K562 (cell line): ENCODE data around the gene FAM222A. TPM values are rescaled to one million over a fixed set of nuclear protein-coding genes. Genes with fewer than 3 reads are reported as not detected.
A peak's percentile ranks its signal among the peaks of the same experiment; 100 is the strongest.

Experiments
- BRD4 ChIP-seq: fragments of 200-600 bp; sonication (generic); IDR thresholded peaks from 2 replicates; pipeline ENCODE4 v1.6.1; 2017; ENCODE audit warnings: inconsistent platforms
- CREBBP ChIP-seq: IDR thresholded peaks from one replicate; pipeline ENCODE4 v1.6.1; 2012; ENCODE audit warnings: low read depth, mild to moderate bottlenecking, control low read depth, inconsistent platforms, low read length
- CTBP1 ChIP-seq: fragments of 450-650 bp; IDR thresholded peaks from 2 replicates; pipeline ENCODE4 v1.6.1; 2016; ENCODE audit warnings: borderline replicate concordance
- ETS1 ChIP-seq: conservative IDR thresholded peaks from 2 replicates; pipeline ENCODE4 v1.6.1; 2011; ENCODE audit warnings: low read depth, mild to moderate bottlenecking, low read length; ENCODE audit not compliant: control insufficient read depth
- HNRNPL ChIP-seq: fragments of 200-400 bp; formaldehyde crosslinking; IDR thresholded peaks from 2 replicates; pipeline ENCODE4 v1.6.1; 2017; ENCODE audit warnings: low read depth, mild to moderate bottlenecking, low read length
- IRF9 ChIP-seq: fragments of 450-650 bp; IDR thresholded peaks from 2 replicates; pipeline ENCODE4 v1.6.1; 2016; ENCODE audit warnings: missing biosample characterization, missing genetic modification characterization
- LEF1 ChIP-seq: fragments of 450-650 bp; IDR thresholded peaks from 2 replicates; pipeline ENCODE4 v1.6.1; 2016; ENCODE audit warnings: mild to moderate bottlenecking
- MAX ChIP-seq: sonication (generic); formaldehyde crosslinking; IDR thresholded peaks from 2 replicates; pipeline ENCODE4 v1.9.0; 2022; ENCODE audit warnings: mild to moderate bottlenecking, missing genetic modification reagents
- NR1H2 ChIP-seq: sonication (generic); formaldehyde crosslinking; IDR thresholded peaks from 2 replicates; pipeline ENCODE4 v1.4.0; 2020; ENCODE audit warnings: mild to moderate bottlenecking, missing genetic modification reagents
- PHF8 ChIP-seq: fragments of 200-600 bp; sonication (generic); IDR thresholded peaks from 2 replicates; pipeline ENCODE4 v1.6.1; 2012; ENCODE audit warnings: mixed run types, mild to moderate bottlenecking, inconsistent platforms, low read length, moderate library complexity, borderline replicate concordance
- RNF2 ChIP-seq: sonication (generic); IDR thresholded peaks from 2 replicates; pipeline ENCODE4 v1.6.1; 2016
- SRF ChIP-seq, 2 experiments: fragments of 250-450, 450-650 bp in 1 of 2; sonication (Bioruptor Pico) in 1 of 2; sonication (generic) in 1 of 2; formaldehyde crosslinking; IDR thresholded peaks; 2 replicates each; pipeline versions ENCODE4 v1.5.0 to v1.5.1; 2020 to 2022; ENCODE audit warnings: mild to moderate bottlenecking in 1 of 2, missing genetic modification reagents in 1 of 2
- STAT5A ChIP-seq: IDR thresholded peaks from 2 replicates; pipeline ENCODE4 v1.6.1; 2012; ENCODE audit warnings: low read length, inconsistent platforms, borderline replicate concordance
- TGIF2 ChIP-seq: sonication (generic); formaldehyde crosslinking; IDR thresholded peaks from 2 replicates; pipeline ENCODE4 v1.8.1; 2022; ENCODE audit warnings: mild to moderate bottlenecking, missing genetic modification reagents, moderate library complexity
- YBX1 ChIP-seq: fragments of 450-650 bp; IDR thresholded peaks from 2 replicates; pipeline ENCODE4 v1.7.1; 2016; ENCODE audit warnings: mild to moderate bottlenecking
- ZBTB26 ChIP-seq: fragments of 450-650 bp; formaldehyde crosslinking; IDR thresholded peaks from 2 replicates; pipeline ENCODE4 v1.4.0; 2022; ENCODE audit warnings: missing genetic modification characterization
- ZFP91 ChIP-seq: sonication (generic); formaldehyde crosslinking; IDR thresholded peaks from 2 replicates; pipeline ENCODE4 v1.8.0; 2022; ENCODE audit warnings: mild to moderate bottlenecking, missing genetic modification reagents
- ZFX ChIP-seq: sonication (generic); formaldehyde crosslinking; IDR thresholded peaks from 2 replicates; pipeline ENCODE4 v1.8.0; 2022; ENCODE audit warnings: mild to moderate bottlenecking, missing genetic modification reagents, moderate library complexity
- ZNF124 ChIP-seq: sonication (generic); formaldehyde crosslinking; IDR thresholded peaks from 2 replicates; pipeline ENCODE4 v1.8.1; 2022; ENCODE audit warnings: missing genetic modification reagents
- ZNF239 ChIP-seq: fragments of 250-450 bp; sonication (Bioruptor Pico); IDR thresholded peaks from 2 replicates; pipeline ENCODE4 v1.4.0; 2020; ENCODE audit warnings: mild to moderate bottlenecking
- ZNF316 ChIP-seq: fragments of 450-650 bp; IDR thresholded peaks from 2 replicates; pipeline ENCODE4 v1.6.1; 2016
- ZNF444 ChIP-seq: fragments of 250-450 bp; sonication (Bioruptor Pico); IDR thresholded peaks from 2 replicates; pipeline ENCODE4 v1.4.0; 2020; ENCODE audit warnings: mild to moderate bottlenecking, moderate library complexity
- ZNF57 ChIP-seq: fragments of 450-650 bp; formaldehyde crosslinking; IDR thresholded peaks from 2 replicates; pipeline ENCODE4 v1.4.0; 2020; ENCODE audit warnings: mild to moderate bottlenecking, moderate library complexity
- polyA plus RNA-seq, 8 experiments: library from polyadenylated mRNA; depleted of rRNA in 4 of 8; stranded (reverse) in 5 of 8; unstranded in 3 of 8; fragments of >200 nt; fragmentation: Nextera tagmentation in 2 of 8; fragmentation: Illumina TruSeq in 1 of 8; extraction: Ambion mirVana in 2 of 8; extraction: Trizol in 1 of 8; gene quantifications; 2 replicates each; pipeline versions ENCODE4 v1.2.1 to v1.2.3, GENCODE V29; 2011 to 2014; ENCODE audit warnings: inconsistent platforms in 1 of 8, missing spikeins in 1 of 8
- total RNA-seq, 7 experiments: library from RNA; depleted of rRNA in 6 of 7; stranded (reverse); fragments of >200 nt in 6 of 7; fragmentation: Illumina TruSeq in 2 of 7; extraction: Trizol in 2 of 7; gene quantifications; 2 replicates each; pipeline versions ENCODE4 v1.2.1 to v1.2.3, GENCODE V29; 2011 to 2021; ENCODE audit warnings: low replicate concordance in 1 of 7

The FAM222A gene
- total and polyA plus RNA-seq, 9 of the 15 experiments (the other 6 are each of a cell fraction or from before 2014, with no cell fraction given): 0.03 to 0.36 (median 0.12) TPM; not detected in 1

GRCh38 chr12:109697877-109698468 lies 15.7 kb upstream of the FAM222A start (continued):
- TF ChIP-seq ZNF57 (CRISPR knock-in tag) (no peak), CREBBP (no peak), ZNF239 (CRISPR knock-in tag) (no peak), CTBP1 (peak; percentile 53; the same call in 1 of the 2 replicates), ETS1 (no peak), IRF9 (tag) (no peak), HNRNPL (no peak), MAX (peak; percentile 72), YBX1 (no peak), ZNF316 (no peak), ZNF124 (CRISPR knock-in tag) (no peak), NR1H2 (CRISPR knock-in tag) (no peak), ZBTB26 (no peak), LEF1 (no peak), BRD4 (no peak), ZFX (CRISPR knock-in tag) (peak; percentile 28), SRF (CRISPR knock-in tag; IDR thresholded peaks at IDR 0.05) (no peak), ZNF444 (no peak), RNF2 (no peak), STAT5A (peak; percentile 42; the same call in 1 of the 2 replicates), ZFP91 (CRISPR knock-in tag) (no peak), TGIF2 (no peak), PHF8 (no peak)
